Measurements from ENCODE around the gene GRB10.

GRCh38 chr7:50822706-50823105, 40.0 kb upstream of the GRB10 start:
- no peak for TF ChIP-seq POLR2AphosphoS5 (IDR thresholded peaks at IDR 0.05)
- TF ChIP-seq CTCF (IDR thresholded peaks at IDR 0.05) = no peak

All from gastroesophageal sphincter (tissue), 3 donors.